GM19239 (cell line): Measurements from ENCODE around the gene PPIE.
A peak's percentile ranks its signal among the peaks of the same experiment; 100 is the strongest.

Experiments
- DNase-seq: peaks from one replicate; pipeline ENCODE4 v3.0.0; 2011; ENCODE audit warnings: low spot score; ENCODE audit not compliant: insufficient read length
- FAIRE-seq: peaks from 2 replicates; lab custom pipeline; 2011; peaks lifted over from hg19 to GRCh38; lab: Jason Lieb, UNC

PPIE gene

GRCh38 chr1:39798859-39799769 is 60.4 kb downstream of the PPIE start:
- peak; percentile 99 for FAIRE-seq
- peak; percentile 80 for DNase-seq

- FAIRE-seq = no peak
- peak; percentile 72 for DNase-seq
These were observed 61.2 kb downstream of the PPIE start for GRCh38 chr1:39799770-39800470.

GRCh38 chr1:39800471-39800835 is 61.8 kb downstream of the PPIE start:
- DNase-seq = no peak
- FAIRE-seq = no peak

- FAIRE-seq (no peak), DNase-seq (no peak)
These were observed 64.0 kb downstream of the PPIE start for GRCh38 chr1:39802496-39803260.

GRCh38 chr1:39805385-39805784 is 66.7 kb downstream of the PPIE start:
- no peak for DNase-seq
- no peak for FAIRE-seq

GRCh38 chr1:39808784-39809517 is 70.3 kb downstream of the PPIE start:
- FAIRE-seq = no peak
- no peak for DNase-seq

GRCh38 chr1:39812913-39813312 is 74.2 kb downstream of the PPIE start:
- no peak for FAIRE-seq
- DNase-seq = no peak
